GM12865 (cell line): ENCODE results near the gene TRIM28.

Experiments used
- DNase-seq: peaks from one replicate; pipeline ENCODE4 v3.0.0; 2010; ENCODE audit warnings: low read depth
- H3K4me3 ChIP-seq: 2 replicates; pipeline ENCODE4 v1.5.1; 2011; ENCODE audit warnings: mild to moderate bottlenecking, low read depth, low read length, control low read depth
- TF ChIP-seq, protein P1 (sequence below): IDR thresholded peaks from 2 replicates; pipeline ENCODE4 v1.5.1; 2011; ENCODE audit warnings: low read length, control low read depth, low read depth, inconsistent platforms; ENCODE audit not compliant: insufficient read depth; ENCODE audit errors: missing control alignments

Gene TRIM28

DNA sequence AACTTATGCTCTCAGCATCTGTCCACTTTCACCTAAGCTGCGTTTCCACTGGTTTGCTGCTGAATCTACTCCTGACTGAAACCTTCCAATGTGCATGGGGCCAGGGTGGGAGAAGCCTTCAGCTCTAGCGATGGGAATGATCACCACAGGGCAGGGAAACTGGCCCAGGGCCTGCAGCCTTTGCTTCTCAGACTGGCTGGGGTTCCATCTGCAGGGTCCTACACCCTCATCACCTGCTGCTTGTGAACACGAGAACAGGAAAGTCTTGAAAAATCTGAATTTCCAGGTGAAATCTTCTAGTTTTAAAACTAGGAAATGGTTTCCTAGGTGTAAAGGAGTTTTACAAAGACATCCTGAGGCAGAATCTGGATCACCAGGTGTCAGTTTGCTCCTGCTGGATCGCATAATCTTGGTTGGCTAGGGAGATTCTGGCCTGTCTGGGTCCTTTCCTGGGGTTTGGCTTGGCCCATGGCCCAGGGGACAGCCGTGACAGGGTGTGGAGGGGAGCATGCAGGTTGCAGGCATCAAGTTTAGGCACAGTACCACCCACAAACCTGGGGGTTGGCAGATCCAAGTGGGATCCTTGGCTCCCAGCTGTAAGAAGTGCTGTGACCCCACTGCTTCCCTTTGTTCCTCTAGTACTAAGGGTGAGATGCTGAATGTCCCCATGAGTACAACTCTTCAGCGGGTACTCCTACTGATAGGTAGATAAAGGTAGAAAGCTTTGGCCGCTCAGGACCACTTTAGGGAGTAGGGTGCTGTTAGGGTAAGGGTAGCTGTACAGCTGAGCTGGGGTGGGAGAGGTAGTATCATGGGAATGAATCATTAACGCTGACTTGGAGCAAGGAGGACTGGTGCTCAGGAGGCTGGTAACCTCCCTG is 16.4 kb downstream of the TRIM28 start:
- TF ChIP-seq, protein P1, sequence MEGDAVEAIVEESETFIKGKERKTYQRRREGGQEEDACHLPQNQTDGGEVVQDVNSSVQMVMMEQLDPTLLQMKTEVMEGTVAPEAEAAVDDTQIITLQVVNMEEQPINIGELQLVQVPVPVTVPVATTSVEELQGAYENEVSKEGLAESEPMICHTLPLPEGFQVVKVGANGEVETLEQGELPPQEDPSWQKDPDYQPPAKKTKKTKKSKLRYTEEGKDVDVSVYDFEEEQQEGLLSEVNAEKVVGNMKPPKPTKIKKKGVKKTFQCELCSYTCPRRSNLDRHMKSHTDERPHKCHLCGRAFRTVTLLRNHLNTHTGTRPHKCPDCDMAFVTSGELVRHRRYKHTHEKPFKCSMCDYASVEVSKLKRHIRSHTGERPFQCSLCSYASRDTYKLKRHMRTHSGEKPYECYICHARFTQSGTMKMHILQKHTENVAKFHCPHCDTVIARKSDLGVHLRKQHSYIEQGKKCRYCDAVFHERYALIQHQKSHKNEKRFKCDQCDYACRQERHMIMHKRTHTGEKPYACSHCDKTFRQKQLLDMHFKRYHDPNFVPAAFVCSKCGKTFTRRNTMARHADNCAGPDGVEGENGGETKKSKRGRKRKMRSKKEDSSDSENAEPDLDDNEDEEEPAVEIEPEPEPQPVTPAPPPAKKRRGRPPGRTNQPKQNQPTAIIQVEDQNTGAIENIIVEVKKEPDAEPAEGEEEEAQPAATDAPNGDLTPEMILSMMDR: no peak
- peak overlapping the region; percentile 64 for H3K4me3 ChIP-seq
- DNase-seq: no peak

- DNase-seq: no peak
- TF ChIP-seq, protein P1: no peak
- no peak overlapping the region for H3K4me3 ChIP-seq
These were observed 17.1 kb downstream of the TRIM28 start for GRCh38 chr19:58560921-58561320.

DNA sequence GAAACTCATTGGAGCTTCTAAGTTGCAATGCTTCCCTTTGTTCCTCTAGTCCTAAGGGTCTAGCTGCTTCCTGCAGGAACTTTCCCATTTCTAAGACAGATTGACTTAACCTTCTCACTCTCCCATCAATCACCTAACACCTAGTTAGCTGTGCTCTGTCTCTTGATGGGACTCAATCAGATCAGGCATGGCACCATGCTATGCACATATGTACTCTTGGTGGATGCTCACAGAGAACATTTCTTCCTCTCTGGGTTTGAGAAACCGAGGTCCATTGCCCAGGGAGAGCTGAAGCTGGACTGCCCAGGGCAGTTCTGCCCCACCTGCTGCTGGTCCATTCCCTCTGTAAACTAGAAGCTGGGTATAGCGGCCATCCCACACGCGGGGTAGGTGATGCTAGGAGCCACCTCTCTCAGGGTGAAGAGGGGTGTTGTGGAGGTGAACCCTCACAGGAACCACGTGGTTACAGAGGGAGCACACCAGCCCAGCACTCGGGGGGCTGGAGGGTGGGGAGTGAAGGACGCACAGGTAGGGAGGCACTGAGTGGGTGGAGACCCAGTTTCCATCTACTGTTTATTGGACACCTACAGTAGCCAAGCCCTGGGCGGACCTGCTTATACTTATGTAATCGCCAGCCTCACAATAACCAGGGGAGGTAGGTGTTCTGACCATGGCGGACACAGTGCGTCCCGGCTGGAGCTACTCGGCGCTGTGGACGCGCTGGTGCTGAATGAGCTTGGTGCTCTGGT is 17.7 kb downstream of the TRIM28 start:
- TF ChIP-seq, protein P1: no peak
- no peak for DNase-seq
- H3K4me3 ChIP-seq: peak overlapping the region; percentile 70

DNA sequence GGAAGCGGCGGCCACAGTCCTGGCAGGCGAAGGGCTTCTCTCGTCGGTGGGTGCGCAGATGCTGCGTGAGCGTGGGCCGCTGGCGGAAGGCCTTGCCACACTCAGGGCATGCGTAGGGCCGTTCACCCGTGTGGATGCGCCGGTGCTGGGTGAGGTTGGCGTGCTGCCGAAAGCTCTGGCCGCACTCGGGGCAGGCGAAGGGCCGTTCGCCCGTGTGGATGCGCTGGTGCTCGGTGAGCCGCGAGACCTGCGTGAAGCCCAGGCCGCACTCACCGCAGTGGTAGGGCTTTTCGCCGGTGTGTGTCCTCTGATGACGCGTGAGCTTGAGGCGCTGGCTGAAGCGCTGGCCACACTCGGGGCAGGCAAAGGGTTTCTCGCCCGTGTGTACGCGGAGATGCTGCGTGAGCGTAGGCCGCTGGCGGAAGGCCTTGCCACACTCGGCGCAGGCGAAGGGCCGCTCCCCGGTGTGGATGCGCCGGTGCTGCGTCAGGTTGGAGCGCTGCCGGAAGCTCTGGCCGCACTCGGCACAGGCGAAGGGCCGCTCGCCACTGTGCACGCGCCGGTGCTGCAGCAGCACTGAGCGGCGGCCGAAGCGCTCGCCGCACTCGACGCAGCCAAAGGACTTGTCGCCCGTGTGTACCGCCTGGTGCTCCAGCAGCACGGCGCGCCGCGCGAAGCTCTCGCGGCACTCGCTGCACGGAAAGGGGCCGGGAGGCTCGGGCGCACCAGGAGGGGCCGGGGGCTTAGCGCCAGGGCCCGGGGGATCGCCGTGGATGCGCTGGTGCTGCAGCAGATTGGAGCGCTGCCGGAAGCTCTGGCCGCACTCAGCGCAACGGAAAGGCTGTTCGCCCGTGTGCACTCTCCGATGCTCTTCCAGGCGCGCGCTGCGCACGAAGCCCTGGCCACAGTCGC is 18.5 kb downstream of the TRIM28 start:
- TF ChIP-seq, protein P1: no peak
- DNase-seq: peak; percentile 86

DNA sequence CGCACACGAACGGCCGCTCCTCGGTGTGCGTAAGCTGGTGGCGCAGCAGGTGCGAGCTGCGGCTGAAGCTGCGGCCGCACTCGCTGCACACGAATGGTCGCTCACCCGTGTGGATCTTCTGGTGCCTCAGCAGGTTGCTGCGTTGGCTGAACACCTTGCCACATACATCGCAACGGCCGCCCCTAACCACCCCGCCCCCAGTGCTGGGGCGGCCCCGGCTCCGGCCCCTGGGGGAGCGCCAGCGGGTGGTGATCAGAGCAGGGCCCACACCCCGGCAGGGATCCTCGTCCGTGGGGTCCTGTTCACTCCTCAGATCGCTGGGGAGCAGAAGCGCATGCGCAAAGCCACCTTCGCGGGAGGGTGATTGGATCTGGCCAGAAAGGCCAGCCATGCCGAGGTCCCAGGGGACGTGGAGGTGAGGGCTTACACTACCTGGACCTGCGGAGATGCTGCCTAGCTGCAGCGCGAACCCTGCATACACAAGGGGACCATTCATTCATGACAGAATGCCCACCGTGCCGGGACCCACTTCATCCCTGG is 19.2 kb downstream of the TRIM28 start:
- peak; percentile 83 for DNase-seq
- H3K4me3 ChIP-seq: peak overlapping the region; percentile 70
- TF ChIP-seq, protein P1: no peak

More for the DNA sequence above, 18.5 kb downstream of the TRIM28 start:
- H3K4me3 ChIP-seq: peak overlapping the region; percentile 70

DNA sequence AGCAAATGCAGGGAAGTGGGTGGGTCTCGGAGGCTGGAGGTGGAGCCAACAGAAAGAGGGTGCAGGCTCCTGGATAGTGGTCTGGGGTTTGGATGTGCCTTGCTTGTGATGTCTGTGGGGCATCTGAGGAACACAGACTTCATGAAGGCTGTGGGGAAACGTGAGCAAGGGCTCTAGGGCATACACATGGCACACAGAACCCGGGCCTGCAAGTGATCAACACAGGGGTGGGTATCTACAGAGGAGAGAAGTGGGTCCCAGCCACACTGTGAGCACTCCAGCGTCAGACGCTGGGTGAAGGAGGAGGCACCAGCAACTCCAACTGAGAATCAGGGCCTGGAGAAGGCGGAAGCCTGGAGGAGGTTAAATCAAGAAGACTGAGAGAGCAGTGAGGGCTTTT is 20.0 kb downstream of the TRIM28 start:
- peak overlapping the region; percentile 70 for H3K4me3 ChIP-seq
- DNase-seq: no peak
- TF ChIP-seq, protein P1: no peak
